ENCODE data around the gene GTF2IRD1.
"Not testable (repeated sequence)": the region's sequence is repeated elsewhere in the genome, so short reads cannot be mapped to it uniquely, and the experiment has no call there.

Gene GTF2IRD1

DNA sequence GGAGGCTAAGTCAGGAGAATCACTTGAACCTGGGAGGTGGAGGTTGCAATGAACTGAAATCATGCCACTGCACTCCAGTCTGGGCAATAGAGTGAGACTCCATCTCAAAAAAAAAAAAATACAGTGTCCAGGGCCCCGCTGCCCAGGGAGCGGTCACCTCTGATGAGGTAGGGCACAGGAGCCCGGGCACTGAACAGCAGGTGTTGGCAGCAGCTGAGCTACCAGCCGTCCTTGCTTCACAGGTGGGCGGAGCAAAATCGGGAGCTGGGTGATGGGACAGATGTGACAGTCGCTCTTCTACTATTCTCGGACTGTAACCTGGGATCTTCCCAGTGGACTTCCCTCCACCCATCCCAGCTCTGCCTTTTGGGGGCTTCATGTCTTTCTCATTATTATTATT, 49.4 kb downstream of the GTF2IRD1 start:
- Histone ChIP-seq H3K4me3 (ENCODE audit: insufficient read length, low read depth) (no peak overlapping the region), H3K4me1 (ENCODE audit: insufficient read depth, insufficient read length) (peaks cover 6% of the 10 kb centered on the region), H3K27me3 (ENCODE audit: insufficient read depth, insufficient read length) (no peaks in the 10 kb centered on the region), H3K9ac (ENCODE audit: insufficient read length, low read depth) (no peak overlapping the region), H3K9me3 (ENCODE audit: insufficient read depth, low read length) (no peaks in the 10 kb centered on the region), H3K36me3 (ENCODE audit: insufficient read depth, insufficient read length, low read length) (peaks cover 12% of the 10 kb centered on the region)
- no peak for DNase-seq (ENCODE audit: low read depth, low spot score)
- TF ChIP-seq SUZ12 (IDR thresholded peaks at IDR 0.05; ENCODE audit: extremely low read depth, insufficient read depth, insufficient read length) (no peak), YY1 (IDR thresholded peaks at IDR 0.05; ENCODE audit: insufficient read depth, insufficient read length) (no peak), ZNF274 (IDR thresholded peaks at IDR 0.05; ENCODE audit: low read depth, low read length) (no peak)

DNA sequence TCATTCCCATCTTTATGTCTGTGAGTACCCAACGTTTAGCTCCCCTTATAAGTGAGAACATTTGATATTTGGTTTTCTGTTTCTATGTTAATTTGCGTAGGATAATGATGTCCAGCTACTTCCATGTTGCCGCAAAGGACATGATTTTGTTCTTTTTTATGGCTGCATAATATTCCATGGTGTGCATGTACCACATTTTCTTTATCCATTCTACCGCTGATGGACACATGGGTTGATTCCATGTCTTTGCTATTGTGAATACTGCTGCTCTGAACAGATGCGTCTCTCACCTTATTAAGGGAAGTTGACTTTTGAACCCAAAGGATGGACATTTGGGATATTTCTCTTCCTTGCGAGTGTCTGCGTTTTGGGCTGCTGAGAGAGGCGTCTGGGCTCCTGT, 50.2 kb downstream of the GTF2IRD1 start:
- TF ChIP-seq SUZ12 (IDR thresholded peaks at IDR 0.05; ENCODE audit: extremely low read depth, insufficient read depth, insufficient read length) (no peak), YY1 (IDR thresholded peaks at IDR 0.05; ENCODE audit: insufficient read depth, insufficient read length) (no peak), ZNF274 (IDR thresholded peaks at IDR 0.05; ENCODE audit: low read depth, low read length) (no peak)
- no peaks in the 10 kb centered on the region for H3K27me3 ChIP-seq (ENCODE audit: insufficient read depth, insufficient read length)
- H3K36me3 ChIP-seq (ENCODE audit: insufficient read depth, insufficient read length, low read length): peaks cover 13% of the 10 kb centered on the region
- no peaks in the 10 kb centered on the region for H3K9me3 ChIP-seq (ENCODE audit: insufficient read depth, low read length)
- H3K9ac ChIP-seq (ENCODE audit: insufficient read length, low read depth): no peak overlapping the region
- H3K4me1 ChIP-seq (ENCODE audit: insufficient read depth, insufficient read length): peaks cover 6% of the 10 kb centered on the region
- H3K4me3 ChIP-seq (ENCODE audit: insufficient read length, low read depth): no peak overlapping the region
- no peak for DNase-seq (ENCODE audit: low read depth, low spot score)

DNA sequence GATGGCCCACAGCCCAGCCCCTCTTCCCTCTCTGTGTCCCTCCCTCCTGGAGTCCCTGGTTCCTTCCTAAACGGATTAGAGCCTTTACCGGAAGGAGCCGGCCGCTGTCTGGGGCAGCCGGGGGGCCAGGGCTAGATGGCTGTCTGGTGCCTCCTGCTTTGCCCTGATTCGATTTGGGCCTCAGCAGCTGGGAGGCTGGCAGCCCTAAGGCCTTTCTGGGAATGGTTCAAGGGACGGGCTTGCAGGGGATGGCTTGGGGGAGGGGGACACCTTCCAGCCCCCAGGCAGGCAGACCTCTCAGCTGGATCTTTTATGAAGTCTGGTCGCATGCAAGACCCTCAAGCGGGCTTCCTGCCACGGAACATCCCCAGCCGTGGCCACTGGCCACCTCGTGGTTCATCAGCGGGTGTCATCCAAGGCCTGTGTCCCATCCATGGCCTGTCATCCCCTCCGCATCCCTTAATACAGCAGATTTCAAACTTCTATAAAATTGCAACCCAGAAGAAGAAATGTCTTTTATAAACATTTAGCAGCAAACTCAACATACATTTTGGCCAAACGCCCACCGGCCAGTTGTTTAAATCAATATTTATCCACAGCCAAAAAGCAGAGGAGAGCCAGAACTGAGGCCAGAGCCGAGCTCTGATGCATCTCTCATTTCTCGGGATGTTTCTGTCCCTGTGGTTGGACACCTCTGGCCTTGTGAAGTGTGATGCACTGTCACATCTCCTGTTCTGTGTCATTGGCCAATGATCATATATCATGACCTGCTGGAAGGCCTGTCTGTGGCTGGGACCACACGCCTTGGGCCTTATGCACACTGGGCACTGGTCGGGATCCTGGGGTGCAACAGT, 52.0 kb downstream of the GTF2IRD1 start:
- Histone ChIP-seq H3K27me3 (ENCODE audit: insufficient read depth, insufficient read length) (no peaks in the 10 kb centered on the region), H3K9ac (ENCODE audit: insufficient read length, low read depth) (peak overlapping the region; percentile 21), H3K4me3 (ENCODE audit: insufficient read length, low read depth) (no peak overlapping the region), H3K36me3 (ENCODE audit: insufficient read depth, insufficient read length, low read length) (peaks cover 13% of the 10 kb centered on the region), H3K4me1 (ENCODE audit: insufficient read depth, insufficient read length) (peaks cover 6% of the 10 kb centered on the region), H3K9me3 (ENCODE audit: insufficient read depth, low read length) (no peaks in the 10 kb centered on the region)
- DNase-seq (ENCODE audit: low read depth, low spot score): no peak
- TF ChIP-seq SUZ12 (IDR thresholded peaks at IDR 0.05; ENCODE audit: extremely low read depth, insufficient read depth, insufficient read length): no peak
- TF ChIP-seq YY1 (IDR thresholded peaks at IDR 0.05; ENCODE audit: insufficient read depth, insufficient read length): no peak
- no peak for TF ChIP-seq ZNF274 (IDR thresholded peaks at IDR 0.05; ENCODE audit: low read depth, low read length)

DNA sequence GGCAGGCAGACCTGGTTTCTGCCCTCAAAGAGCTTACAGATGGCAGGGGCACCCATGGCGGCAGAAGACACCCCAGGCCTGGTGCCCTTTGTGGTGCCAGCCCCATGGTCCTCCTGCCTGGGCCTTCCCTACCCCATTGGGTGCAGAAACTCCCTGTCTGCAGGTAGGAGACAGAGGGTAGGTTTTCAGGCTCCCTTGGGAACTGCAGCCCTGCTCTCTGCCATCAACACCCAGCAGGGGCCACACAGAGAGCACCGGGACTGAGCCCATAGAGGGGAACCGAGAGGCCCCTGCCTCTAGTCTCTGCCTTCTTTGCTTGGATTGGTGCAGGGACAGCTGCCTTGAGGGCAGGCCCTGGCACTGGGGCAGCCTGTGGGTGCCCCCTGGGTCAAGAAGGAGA, 52.6 kb downstream of the GTF2IRD1 start:
- H3K4me3 ChIP-seq (ENCODE audit: insufficient read length, low read depth): no peak overlapping the region
- DNase-seq (ENCODE audit: low read depth, low spot score): no peak
- TF ChIP-seq SUZ12 (IDR thresholded peaks at IDR 0.05; ENCODE audit: extremely low read depth, insufficient read depth, insufficient read length): no peak
- peak overlapping the region; percentile 21 for H3K9ac ChIP-seq (ENCODE audit: insufficient read length, low read depth)
- H3K9me3 ChIP-seq (ENCODE audit: insufficient read depth, low read length): no peaks in the 10 kb centered on the region
- H3K27me3 ChIP-seq (ENCODE audit: insufficient read depth, insufficient read length): no peaks in the 10 kb centered on the region
- H3K36me3 ChIP-seq (ENCODE audit: insufficient read depth, insufficient read length, low read length): peaks cover 16% of the 10 kb centered on the region
- peaks cover 6% of the 10 kb centered on the region for H3K4me1 ChIP-seq (ENCODE audit: insufficient read depth, insufficient read length)

- TF ChIP-seq ZNF274 (IDR thresholded peaks at IDR 0.05; ENCODE audit: low read depth, low read length) (no peak), SUZ12 (IDR thresholded peaks at IDR 0.05; ENCODE audit: extremely low read depth, insufficient read depth, insufficient read length) (no peak), YY1 (IDR thresholded peaks at IDR 0.05; ENCODE audit: insufficient read depth, insufficient read length) (no peak)
- H3K4me1 ChIP-seq (ENCODE audit: insufficient read depth, insufficient read length): peaks cover 6% of the 10 kb centered on the region
- H3K27me3 ChIP-seq (ENCODE audit: insufficient read depth, insufficient read length): no peaks in the 10 kb centered on the region
- H3K9ac ChIP-seq (ENCODE audit: insufficient read length, low read depth): no peak overlapping the region
- no peak overlapping the region for H3K4me3 ChIP-seq (ENCODE audit: insufficient read length, low read depth)
- no peak for DNase-seq (ENCODE audit: low read depth, low spot score)
- no peaks in the 10 kb centered on the region for H3K9me3 ChIP-seq (ENCODE audit: insufficient read depth, low read length)
- H3K36me3 ChIP-seq (ENCODE audit: insufficient read depth, insufficient read length, low read length): peaks cover 24% of the 10 kb centered on the region
Measured at GRCh38 chr7:74507538-74508319, 54.0 kb downstream of the GTF2IRD1 start.

DNA sequence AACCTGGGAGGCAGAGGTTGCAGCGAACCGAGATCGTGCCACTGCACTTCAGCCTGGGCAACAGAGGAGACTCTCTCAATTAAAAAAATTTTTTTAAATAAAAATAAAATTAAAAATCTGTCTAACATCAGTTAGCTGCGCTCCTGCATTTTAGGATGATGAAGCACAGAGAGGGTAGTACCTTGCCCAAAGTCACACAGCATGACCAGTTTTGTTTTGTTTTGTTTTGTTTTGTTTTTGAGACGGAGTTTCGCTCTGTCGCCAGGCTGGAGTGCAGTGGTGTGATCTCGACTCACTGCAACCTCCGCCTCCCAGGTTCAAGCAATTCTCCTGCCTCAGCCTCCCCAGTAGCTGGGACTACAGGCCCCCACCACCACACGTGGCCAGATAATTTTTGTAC, 55.7 kb downstream of the GTF2IRD1 start:
- H3K4me3 ChIP-seq (ENCODE audit: insufficient read length, low read depth); DNase-seq (ENCODE audit: low read depth, low spot score); H3K27me3 ChIP-seq (ENCODE audit: insufficient read depth, insufficient read length); H3K9me3 ChIP-seq (ENCODE audit: insufficient read depth, low read length); H3K9ac ChIP-seq (ENCODE audit: insufficient read length, low read depth); H3K4me1 ChIP-seq (ENCODE audit: insufficient read depth, insufficient read length): not testable (repeated sequence)
- peaks cover 37% of the 10 kb centered on the region for H3K36me3 ChIP-seq (ENCODE audit: insufficient read depth, insufficient read length, low read length)

DNA sequence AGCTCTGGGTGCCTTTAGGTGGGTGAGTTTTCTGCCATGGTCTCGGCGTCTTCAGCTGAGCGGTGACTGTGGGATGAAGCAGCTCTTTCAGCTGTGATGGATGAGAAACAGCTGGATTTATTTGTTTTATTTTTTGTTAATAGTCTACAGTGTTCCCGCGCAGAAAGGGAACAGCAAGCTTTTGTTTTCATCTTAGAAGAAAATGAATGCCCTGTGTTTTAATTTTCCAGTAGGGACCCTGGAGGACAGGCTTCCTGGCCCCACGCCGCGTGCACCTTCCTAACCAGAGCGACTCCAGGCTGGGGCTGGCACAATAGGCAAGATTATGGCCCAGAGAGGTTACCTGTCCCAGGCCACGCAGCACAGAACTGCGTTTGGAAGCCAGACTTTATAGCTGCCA, 57.6 kb downstream of the GTF2IRD1 start:
- Histone ChIP-seq H3K9me3 (ENCODE audit: insufficient read depth, low read length) (no peaks in the 10 kb centered on the region), H3K36me3 (ENCODE audit: insufficient read depth, insufficient read length, low read length) (peaks cover 47% of the 10 kb centered on the region), H3K4me3 (ENCODE audit: insufficient read length, low read depth) (no peak overlapping the region), H3K27me3 (ENCODE audit: insufficient read depth, insufficient read length) (no peaks in the 10 kb centered on the region), H3K9ac (ENCODE audit: insufficient read length, low read depth) (no peak overlapping the region), H3K4me1 (ENCODE audit: insufficient read depth, insufficient read length) (peaks cover 5% of the 10 kb centered on the region)
- no peak for TF ChIP-seq SUZ12 (IDR thresholded peaks at IDR 0.05; ENCODE audit: extremely low read depth, insufficient read depth, insufficient read length)
- TF ChIP-seq YY1 (IDR thresholded peaks at IDR 0.05; ENCODE audit: insufficient read depth, insufficient read length): no peak
- no peak for TF ChIP-seq ZNF274 (IDR thresholded peaks at IDR 0.05; ENCODE audit: low read depth, low read length)
- DNase-seq (ENCODE audit: low read depth, low spot score): no peak
